HS-5 (cell line): ENCODE results near the gene SLC25A28.

ENCODE experiments used
- DNase-seq: peaks from one replicate; pipeline ENCODE4 v3.0.0-alpha.2; 2012; ENCODE audit warnings: low read depth

SLC25A28 gene

DNA sequence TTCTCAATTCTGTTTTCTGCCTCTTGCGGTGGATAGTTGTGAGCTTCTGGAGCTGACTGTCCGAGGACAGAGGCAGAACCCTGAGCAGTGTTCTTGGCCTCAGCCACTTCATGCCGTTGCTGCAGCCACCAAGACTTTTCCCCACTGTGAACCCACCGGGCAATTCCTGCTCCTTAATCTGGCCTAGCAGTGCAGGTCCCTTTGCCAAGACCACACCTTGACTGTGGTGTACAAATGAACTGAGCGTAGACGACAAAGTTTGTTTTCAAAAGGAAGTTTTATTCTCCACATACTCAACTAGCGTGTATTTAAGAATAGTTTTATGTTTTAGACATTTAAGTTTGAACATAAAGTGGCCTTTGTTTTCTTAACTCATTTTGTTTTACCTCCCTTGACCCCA lies 29.4 kb downstream of the SLC25A28 start:
- no peak for DNase-seq

GRCh38 chr10:99583687-99584086 lies 36.6 kb downstream of the SLC25A28 start:
- DNase-seq, result no peak

DNA sequence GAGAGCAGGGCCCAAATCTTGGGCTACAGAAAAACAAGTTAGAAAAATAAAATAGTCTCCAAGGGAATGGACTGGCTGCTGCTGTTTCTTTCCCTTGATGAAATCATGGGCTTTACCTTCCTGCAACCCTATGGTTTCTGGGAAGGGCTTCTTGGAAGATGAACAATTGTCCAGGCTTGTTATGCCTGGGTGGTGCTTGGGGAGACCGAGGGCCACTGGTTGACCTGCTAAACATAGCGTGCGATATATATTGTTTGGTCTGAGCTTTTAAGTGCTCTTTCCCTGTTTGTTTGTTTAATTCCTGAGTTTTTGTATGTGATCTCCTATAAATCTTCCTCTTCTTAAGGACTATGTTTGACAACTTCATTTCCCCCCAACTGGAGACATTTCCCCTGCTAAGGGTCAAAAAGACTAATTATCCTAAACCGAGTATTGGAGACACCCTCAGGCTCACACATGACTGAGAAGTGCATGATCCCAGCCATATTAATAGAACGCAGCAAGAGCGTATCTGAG lies 37.9 kb downstream of the SLC25A28 start:
- no peak for DNase-seq

DNA sequence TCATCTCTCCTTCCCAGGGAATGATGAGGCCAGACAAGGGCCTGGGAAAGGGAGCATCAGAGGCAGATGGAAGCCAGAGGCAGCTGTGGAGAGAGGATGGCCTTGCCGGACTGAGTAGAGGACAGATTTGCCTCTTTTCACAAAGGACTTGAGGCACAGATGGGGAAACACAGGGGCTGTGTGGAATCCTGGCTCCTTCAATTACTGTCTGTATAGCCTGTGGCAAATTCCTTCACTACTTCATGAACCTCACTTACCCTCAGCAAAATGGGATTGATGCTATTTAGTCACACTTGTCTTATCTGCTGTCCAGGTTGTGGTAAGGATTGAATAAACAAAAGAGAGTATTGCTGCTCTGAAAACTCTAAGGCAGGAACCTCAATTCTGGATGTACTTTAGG lies 40.3 kb downstream of the SLC25A28 start:
- DNase-seq, result no peak

DNA sequence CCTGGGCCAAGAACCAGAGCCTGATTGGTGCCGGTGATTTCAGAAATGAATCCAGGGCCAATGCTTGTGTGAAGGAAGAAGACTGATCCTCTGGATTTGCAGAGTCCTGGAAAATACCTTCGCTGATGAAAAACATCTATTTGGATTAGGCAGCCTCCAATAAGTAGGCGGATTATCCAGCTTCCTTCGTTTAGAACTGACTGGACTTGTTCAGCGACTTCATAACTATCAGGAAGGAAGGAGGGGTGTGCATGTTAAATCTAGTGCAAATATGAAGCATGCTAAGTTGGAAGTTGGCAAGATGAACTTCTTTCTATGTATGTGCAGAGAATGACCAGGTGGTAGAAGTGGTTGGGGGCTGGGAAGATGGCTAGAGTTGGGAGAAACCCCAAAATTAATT lies 46.4 kb downstream of the SLC25A28 start:
- no peak for DNase-seq

- DNase-seq, result no peak
Observed at GRCh38 chr10:99571816-99572215, 48.4 kb downstream of the SLC25A28 start.

DNA sequence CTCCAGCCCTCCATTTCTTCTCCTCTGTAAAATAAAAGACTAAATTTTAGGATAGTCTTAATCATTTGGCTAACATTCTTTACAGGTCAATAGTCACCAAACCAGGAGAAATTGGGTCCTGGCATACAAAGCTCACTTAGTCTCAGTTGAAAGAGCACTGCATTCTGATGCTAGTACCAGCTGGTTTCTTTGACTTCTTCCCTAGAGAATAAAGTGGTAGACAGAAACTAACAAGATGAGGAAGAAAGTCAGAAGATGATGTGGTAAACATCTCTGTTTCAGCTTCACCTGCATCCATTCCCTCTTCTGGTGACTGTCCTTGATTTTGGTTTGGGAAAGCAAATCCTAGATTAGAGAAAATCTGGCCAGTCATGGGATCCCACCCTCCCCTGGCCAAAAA lies 50.3 kb downstream of the SLC25A28 start:
- no peak for DNase-seq

- DNase-seq, result no peak
Observed at GRCh38 chr10:99569253-99569939, 50.8 kb downstream of the SLC25A28 start.

DNA sequence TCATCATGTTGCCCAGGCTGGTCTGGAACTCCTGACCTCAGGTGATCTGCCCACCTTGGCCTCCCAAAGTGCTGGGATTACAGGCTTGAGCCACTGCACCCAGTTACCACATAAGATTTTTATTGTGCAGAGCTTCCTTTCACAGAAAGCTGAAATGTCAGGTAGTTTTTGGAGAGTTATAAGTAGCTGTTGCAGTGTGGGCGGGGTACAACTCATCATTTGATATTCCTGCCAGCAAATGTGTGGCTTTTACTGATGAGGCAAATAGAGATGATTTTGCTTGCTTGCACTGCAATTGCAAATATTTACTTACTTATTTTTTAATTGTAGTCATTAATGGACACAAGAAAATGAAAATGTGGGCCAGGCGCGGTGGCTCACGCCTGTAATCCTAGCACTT lies 55.1 kb downstream of the SLC25A28 start:
- no peak for DNase-seq

GRCh38 chr10:99564361-99564760 lies 55.9 kb downstream of the SLC25A28 start:
- no peak for DNase-seq

GRCh38 chr10:99562631-99563030 lies 57.6 kb downstream of the SLC25A28 start:
- no peak for DNase-seq
